ENCODE data around the gene INTS11. TPM values are rescaled to one million over a fixed set of nuclear protein-coding genes. Genes with fewer than 3 reads are reported as not detected.

The INTS11 gene
- total RNA-seq, 3 donors from 2014 or later, result 89.9 to 127 (median 95.5) TPM

GRCh38 chr1:1310109-1310385 is 14.4 kb downstream of the INTS11 start:
- Histone ChIP-seq H3K4me1 (ENCODE audit: low read depth) (peaks cover 33% of the 10 kb centered on the region), H3K4me3 (no peak overlapping the region), H3K9me3 (no peaks in the 10 kb centered on the region), H3K36me3 (ENCODE audit: low read depth) (peaks cover 10% of the 10 kb centered on the region)
- ATAC-seq (no peak), DNase-seq (no peak)
- intact Hi-C loops (cut with DNase I, micrococcal nuclease), result no loop called here
- TF ChIP-seq CTCF (IDR thresholded peaks at IDR 0.05), result no peak

DNA sequence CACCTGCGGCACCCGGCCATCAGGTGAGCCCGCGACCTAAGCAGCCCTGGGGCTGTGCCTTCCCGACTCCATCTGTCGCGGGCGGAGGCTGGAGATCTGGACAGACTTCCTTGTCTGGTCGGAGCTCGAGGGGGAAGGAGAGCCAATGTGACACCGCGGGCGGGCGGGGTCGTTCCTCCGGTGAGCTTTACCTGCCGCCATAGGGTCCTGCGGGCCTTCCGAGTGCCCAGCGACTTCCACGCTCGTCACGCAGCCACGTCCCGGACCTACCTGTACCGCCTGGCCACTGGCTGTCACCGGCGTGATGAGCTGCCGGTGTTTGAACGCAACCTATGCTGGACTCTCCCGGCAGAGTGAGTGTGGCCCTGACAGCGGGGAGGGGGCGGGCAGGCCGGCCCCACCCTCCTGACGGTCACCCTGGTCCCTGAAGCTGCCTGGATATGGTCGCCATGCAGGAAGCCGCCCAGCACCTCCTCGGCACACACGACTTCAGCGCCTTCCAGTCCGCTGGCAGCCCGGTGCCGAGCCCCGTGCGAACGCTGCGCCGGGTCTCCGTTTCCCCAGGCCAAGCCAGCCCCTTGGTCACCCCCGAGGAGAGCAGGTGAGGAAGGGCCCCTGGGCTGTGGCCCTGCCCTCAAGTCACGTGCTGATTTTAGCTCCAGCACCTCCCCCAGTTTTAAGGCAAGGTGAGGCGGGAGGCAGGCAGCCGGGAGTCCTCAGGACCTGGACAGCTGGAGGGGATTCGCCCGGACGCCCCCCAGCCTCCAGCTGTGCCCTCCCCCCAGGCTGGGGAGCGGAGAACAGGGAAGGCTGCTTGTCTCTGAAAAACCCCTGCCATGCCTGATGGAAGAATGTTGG is 15.0 kb downstream of the INTS11 start:
- Histone ChIP-seq H3K4me1 (ENCODE audit: low read depth) (peaks cover 38% of the 10 kb centered on the region), H3K9me3 (no peaks in the 10 kb centered on the region), H3K36me3 (ENCODE audit: low read depth) (peaks cover 10% of the 10 kb centered on the region), H3K4me3 (peak overlapping the region; percentile 45)
- peak; percentile 26 for ATAC-seq
- intact Hi-C loops (cut with DNase I, micrococcal nuclease), result no loop called here
- DNase-seq, result peak; percentile 68 to 78 (median 78)
- no peak for TF ChIP-seq CTCF (IDR thresholded peaks at IDR 0.05)

DNA sequence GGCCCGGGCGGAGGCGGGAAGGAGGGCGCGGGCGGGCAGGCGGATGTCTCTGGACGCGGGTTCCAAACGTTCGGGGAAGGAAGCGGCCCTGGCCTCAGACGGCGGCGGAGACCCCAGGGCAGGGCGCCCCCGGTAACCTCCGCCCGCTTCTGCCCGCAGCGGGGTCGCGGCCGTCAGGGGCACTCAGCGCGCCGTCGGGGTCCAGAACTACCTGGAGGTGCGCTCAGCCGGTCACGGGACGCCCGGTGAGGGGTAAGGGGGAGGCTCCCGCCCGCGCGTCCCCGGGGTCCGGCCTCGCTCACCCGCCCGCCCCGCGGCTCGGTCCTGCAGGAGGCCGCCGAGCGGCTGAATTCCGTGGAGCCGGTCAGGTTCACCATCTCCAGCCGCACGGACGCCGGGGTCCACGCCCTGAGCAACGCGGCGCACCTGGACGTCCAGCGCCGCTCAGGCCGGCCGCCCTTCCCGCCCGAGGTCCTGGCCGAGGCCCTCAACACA is 15.7 kb downstream of the INTS11 start:
- no peak for ATAC-seq
- TF ChIP-seq CTCF (IDR thresholded peaks at IDR 0.05), result no peak
- no peak for DNase-seq
- Histone ChIP-seq H3K9me3 (no peaks in the 10 kb centered on the region), H3K36me3 (ENCODE audit: low read depth) (peaks cover 10% of the 10 kb centered on the region), H3K4me1 (ENCODE audit: low read depth) (peaks cover 39% of the 10 kb centered on the region), H3K4me3 (peak overlapping the region; percentile 45)
- intact Hi-C loops (cut with DNase I, micrococcal nuclease), result no loop called here

GRCh38 chr1:1307923-1308755 is 16.3 kb downstream of the INTS11 start, which contains the start of the genes ACAP3 and PUSL1:
TSS of gene ACAP3 (minus strand) at chr1:1307930. CDS start at chr1:1307815, 115 bp downstream.
TSS of gene PUSL1 (plus strand) at chr1:1308597. CDS start at chr1:1308644, 47 bp downstream.
- Histone ChIP-seq H3K4me3 (peak within 1 kb of the TSS; percentile 45), H3K9me3 (no peaks in the 10 kb centered on the region), H3K36me3 (ENCODE audit: low read depth) (peaks cover 5% of the 10 kb centered on the region), H3K4me1 (ENCODE audit: low read depth) (peaks cover 39% of the 10 kb centered on the region)
- DNase-seq (peak; percentile 83 to 94 (median 91)), ATAC-seq (peak; percentile 78)
- intact Hi-C loops (cut with DNase I, micrococcal nuclease), result no loop called here
- no peak for TF ChIP-seq CTCF (IDR thresholded peaks at IDR 0.05)

DNA sequence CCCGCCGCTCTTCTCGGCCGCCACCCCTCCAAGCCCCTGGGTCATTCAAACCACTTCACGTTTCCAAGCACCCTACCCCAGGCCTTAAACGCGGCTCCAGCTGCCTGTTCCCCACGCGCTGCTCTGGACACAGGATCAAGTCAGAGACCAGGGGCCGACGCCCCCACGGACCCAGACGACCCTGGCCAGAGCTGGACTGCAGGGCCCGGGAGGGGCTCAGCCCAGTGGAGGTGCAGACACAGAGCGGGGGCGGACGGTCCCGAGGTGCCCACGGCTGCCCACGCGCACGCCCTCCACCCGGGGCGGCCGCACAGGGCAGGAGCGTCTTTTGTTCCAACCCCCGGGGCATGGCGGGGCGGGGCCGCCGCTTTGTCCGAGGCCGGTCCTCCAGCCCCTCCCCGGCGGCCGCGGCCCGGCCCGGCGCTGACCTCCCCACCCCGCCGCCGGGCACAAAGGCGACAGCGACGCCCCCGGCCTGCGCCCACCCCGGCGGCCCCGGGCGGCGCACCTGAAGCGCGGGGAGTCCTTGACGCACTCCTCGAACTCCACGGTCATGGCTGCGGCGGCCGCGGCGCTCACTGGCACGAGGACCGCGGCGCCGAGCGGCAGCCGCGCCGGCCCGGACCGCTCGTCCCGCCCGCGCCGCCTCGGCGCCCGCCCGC is 17.1 kb downstream of the INTS11 start:
- ATAC-seq (no peak), DNase-seq (peak in 2 of 3 donors; percentile 61 to 75)
- intact Hi-C loops (cut with DNase I, micrococcal nuclease), result no loop called here
- no peaks in the 10 kb centered on the region for H3K36me3 ChIP-seq (ENCODE audit: low read depth)
- no peak for TF ChIP-seq CTCF (IDR thresholded peaks at IDR 0.05)
- peak overlapping the region; percentile 45 for H3K4me3 ChIP-seq
- H3K4me1 ChIP-seq (ENCODE audit: low read depth), result peaks cover 39% of the 10 kb centered on the region
- H3K9me3 ChIP-seq, result no peaks in the 10 kb centered on the region
